Nucleus accumbens (tissue), 56 donors: ENCODE measurements around the gene TGM6.

Source experiments
- DNase-seq, 56 donors: peaks; one replicate each; lab custom pipeline; 2025; lab: John Stamatoyannopoulos, UW

TGM6 gene

GRCh38 chr20:2363587-2363986 lies 17.1 kb upstream of the TGM6 start:
- DNase-seq, result no peak

GRCh38 chr20:2364044-2364443 lies 16.7 kb upstream of the TGM6 start:
- no peak for DNase-seq

- no peak for DNase-seq
These were observed 15.6 kb upstream of the TGM6 start for GRCh38 chr20:2365091-2365490.

GRCh38 chr20:2365666-2366065 lies 15.0 kb upstream of the TGM6 start:
- DNase-seq, result no peak

- DNase-seq, result no peak
These were observed 12.1 kb upstream of the TGM6 start for GRCh38 chr20:2368621-2369020.

GRCh38 chr20:2373098-2373497 lies 7.6 kb upstream of the TGM6 start:
- DNase-seq, result no peak

- no peak for DNase-seq
These were observed 6.2 kb upstream of the TGM6 start for GRCh38 chr20:2374346-2375125.

GRCh38 chr20:2378893-2379292 lies 1.8 kb upstream of the TGM6 start:
- no peak for DNase-seq

- no peak for DNase-seq
These were observed 1.0 kb upstream of the TGM6 start for GRCh38 chr20:2379511-2380229.

GRCh38 chr20:2381303-2381702 lies 602 bp downstream of the TGM6 start:
- DNase-seq, result no peak

- DNase-seq, result no peak
These were observed 2.1 kb downstream of the TGM6 start for GRCh38 chr20:2382833-2383232.

- DNase-seq, result no peak
These were observed 4.3 kb downstream of the TGM6 start for GRCh38 chr20:2385026-2385425.

GRCh38 chr20:2385496-2385895 lies 4.8 kb downstream of the TGM6 start:
- no peak for DNase-seq

- DNase-seq, result no peak
These were observed 5.9 kb downstream of the TGM6 start for GRCh38 chr20:2386516-2387179.

- no peak for DNase-seq
These were observed 6.5 kb downstream of the TGM6 start for GRCh38 chr20:2387180-2387577.

GRCh38 chr20:2387580-2387979 lies 6.9 kb downstream of the TGM6 start:
- DNase-seq, result no peak

GRCh38 chr20:2390951-2391675 lies 10.4 kb downstream of the TGM6 start:
- no peak for DNase-seq

- DNase-seq, result no peak
These were observed 13.8 kb downstream of the TGM6 start for GRCh38 chr20:2394411-2395055.

GRCh38 chr20:2395136-2395535 lies 14.4 kb downstream of the TGM6 start:
- no peak for DNase-seq

- DNase-seq, result no peak
These were observed 15.6 kb downstream of the TGM6 start for GRCh38 chr20:2396241-2396814.
